NB4 (cell line): Measurements from ENCODE around the gene ARHGEF25.

Experiments
- DNase-seq: peaks from one replicate; pipeline ENCODE4 v3.0.0; 2010; ENCODE audit warnings: low read depth
- H3K4me3 ChIP-seq: one replicate; pipeline ENCODE4 v1.5.1; 2011; ENCODE audit warnings: mild to moderate bottlenecking, low read depth, low read length, moderate library complexity
- MYC ChIP-seq: IDR thresholded peaks from 2 replicates; pipeline ENCODE4 v1.6.1; 2011; ENCODE audit warnings: low read depth, low read length
- POLR2A ChIP-seq: IDR thresholded peaks from 2 replicates; pipeline ENCODE4 v1.6.1; 2011; ENCODE audit warnings: mild to moderate bottlenecking; ENCODE audit not compliant: insufficient read length; ENCODE audit errors: extremely low read depth
- TF ChIP-seq, protein P1 (sequence below): IDR thresholded peaks from one replicate; pipeline ENCODE4 v1.5.1; 2012; ENCODE audit warnings: low read depth, low read length
- TF ChIP-seq, protein P2 (sequence below): IDR thresholded peaks from 2 replicates; pipeline ENCODE4 v1.6.1; 2011; ENCODE audit warnings: low read depth, low read length

The ARHGEF25 gene

DNA sequence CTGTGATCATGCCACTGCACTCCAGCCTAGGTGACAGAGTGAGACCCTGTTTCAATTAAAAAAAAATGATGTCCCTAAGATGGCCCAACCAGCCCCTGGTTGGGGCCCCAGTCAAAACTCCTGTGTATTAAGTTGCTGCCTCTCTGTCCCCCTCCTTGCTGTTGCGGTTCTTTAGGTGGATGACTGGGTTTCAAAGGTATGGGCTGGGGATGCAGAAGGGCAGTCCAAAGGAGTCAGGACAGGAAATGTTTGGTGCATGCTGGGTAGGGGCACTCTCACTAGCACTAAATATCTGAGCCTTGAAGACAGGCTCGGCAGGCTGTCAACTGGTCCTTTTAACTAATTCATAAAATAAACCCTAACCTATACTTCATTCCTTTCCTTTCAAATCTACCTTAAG lies 32.2 kb upstream of the ARHGEF25 start:
- TF ChIP-seq, protein P1, sequence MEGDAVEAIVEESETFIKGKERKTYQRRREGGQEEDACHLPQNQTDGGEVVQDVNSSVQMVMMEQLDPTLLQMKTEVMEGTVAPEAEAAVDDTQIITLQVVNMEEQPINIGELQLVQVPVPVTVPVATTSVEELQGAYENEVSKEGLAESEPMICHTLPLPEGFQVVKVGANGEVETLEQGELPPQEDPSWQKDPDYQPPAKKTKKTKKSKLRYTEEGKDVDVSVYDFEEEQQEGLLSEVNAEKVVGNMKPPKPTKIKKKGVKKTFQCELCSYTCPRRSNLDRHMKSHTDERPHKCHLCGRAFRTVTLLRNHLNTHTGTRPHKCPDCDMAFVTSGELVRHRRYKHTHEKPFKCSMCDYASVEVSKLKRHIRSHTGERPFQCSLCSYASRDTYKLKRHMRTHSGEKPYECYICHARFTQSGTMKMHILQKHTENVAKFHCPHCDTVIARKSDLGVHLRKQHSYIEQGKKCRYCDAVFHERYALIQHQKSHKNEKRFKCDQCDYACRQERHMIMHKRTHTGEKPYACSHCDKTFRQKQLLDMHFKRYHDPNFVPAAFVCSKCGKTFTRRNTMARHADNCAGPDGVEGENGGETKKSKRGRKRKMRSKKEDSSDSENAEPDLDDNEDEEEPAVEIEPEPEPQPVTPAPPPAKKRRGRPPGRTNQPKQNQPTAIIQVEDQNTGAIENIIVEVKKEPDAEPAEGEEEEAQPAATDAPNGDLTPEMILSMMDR = no peak
- TF ChIP-seq, protein P2, sequence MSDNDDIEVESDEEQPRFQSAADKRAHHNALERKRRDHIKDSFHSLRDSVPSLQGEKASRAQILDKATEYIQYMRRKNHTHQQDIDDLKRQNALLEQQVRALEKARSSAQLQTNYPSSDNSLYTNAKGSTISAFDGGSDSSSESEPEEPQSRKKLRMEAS = no peak
- TF ChIP-seq MYC (no peak), POLR2A (no peak)
- H3K4me3 ChIP-seq = no peak overlapping the region
- DNase-seq = no peak

DNA sequence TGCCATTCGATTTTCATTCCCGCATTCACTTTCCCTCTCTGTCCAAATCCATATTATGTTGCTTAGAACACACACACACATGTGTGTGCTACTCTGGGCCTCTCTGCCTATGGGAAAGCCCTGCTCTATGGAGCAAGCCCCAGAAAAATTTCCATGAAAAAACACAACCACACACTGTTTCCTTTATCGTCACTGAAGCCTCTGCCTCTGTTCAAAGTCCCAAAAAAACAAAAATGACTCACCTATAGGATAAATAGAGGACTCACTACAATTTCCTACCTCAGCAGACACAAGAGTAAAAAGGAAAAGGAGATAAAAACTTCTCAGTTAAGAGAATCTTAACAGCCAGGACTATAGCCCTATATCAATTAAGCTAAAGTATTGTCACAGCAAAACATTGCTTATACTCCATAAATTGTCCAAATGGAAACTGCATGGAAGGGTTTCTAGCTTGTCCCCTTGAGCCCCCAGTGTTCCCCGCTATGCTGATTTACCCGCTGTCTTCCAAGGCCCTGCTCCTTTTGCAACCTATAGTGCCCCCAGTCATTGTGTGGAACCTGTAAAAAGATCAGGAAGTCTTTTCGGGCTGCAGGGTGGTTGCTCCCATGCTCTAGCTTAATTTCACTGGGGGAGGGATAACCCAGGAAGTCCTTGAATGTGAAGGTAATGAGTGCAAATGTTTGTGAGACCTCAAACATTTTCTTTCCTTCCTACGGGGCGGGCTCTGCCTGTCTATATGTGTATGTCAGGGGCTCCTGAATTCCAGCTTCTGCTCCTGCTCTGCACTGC lies 31.4 kb upstream of the ARHGEF25 start:
- H3K4me3 ChIP-seq = no peak overlapping the region
- DNase-seq = no peak
- TF ChIP-seq, protein P1 = no peak
- TF ChIP-seq, protein P2 = no peak
- no peak for TF ChIP-seq POLR2A
- no peak for TF ChIP-seq MYC

DNA sequence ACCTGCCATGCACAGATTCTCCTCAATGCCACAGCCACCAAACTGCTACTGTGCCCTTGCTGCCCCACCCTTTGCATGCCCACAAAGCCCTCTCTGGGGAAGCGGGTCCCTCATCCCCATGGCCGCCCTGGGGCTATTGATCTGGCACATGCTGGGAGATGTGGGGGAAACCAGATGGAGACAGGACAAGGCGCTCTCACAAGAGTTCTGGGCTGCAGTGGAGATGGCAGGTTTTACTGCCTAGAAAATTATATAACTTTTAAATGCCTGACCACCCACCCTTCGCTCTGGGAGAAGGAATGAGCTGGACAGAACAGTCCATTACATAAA lies 30.8 kb upstream of the ARHGEF25 start:
- TF ChIP-seq, protein P1 = no peak
- TF ChIP-seq MYC = no peak
- no peak overlapping the region for H3K4me3 ChIP-seq
- no peak for DNase-seq

DNA sequence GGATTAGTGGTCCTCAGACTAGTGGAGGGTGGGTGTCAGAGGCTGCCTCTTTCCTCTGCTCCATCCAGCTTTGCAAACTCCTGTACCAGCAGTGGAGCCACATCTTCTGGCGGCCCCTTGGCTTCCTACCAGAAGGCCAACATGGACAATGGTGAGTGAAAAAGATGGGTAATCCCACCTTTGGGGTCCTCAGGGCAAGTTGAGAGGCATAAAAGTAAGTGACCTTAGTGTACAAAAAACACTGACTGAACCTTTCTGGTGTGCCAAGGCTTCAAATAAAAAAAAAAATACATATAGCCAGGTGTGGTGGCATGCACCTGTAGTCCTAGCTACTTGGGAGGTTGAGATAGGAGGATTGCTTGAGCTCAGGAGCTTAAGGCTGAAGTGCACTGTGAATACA lies 29.4 kb upstream of the ARHGEF25 start:
- no peak overlapping the region for H3K4me3 ChIP-seq
- no peak for DNase-seq
- TF ChIP-seq, protein P2 = no peak
- TF ChIP-seq POLR2A (no peak), MYC (no peak)
- TF ChIP-seq, protein P1 = no peak

DNA sequence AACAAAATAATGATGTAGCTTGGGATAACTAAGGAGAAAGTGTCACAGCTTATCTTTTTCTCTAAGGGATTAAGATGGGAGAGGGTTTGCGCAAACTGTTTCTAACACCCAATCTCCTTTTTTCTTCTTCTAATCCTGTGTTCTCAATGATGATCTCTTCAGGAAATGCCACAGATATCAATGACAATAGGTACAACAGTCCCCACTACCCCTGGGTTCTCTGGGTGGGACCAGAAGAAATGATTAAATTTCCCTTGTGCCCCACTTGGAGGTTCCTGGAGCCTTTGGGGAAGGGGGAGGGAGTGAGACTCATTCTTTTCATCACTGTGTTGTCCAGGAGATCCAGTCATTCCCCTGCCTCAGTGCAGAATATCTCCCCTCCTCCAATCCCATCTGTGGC lies 28.8 kb upstream of the ARHGEF25 start:
- no peak overlapping the region for H3K4me3 ChIP-seq
- no peak for DNase-seq
- TF ChIP-seq, protein P2 = no peak
- no peak for TF ChIP-seq POLR2A
- TF ChIP-seq, protein P1 = no peak
- TF ChIP-seq MYC = no peak
